Skin epidermis (tissue), 12 donors: Measurements from ENCODE around the gene AATK.
"Not testable (repeated sequence)": the region's sequence is repeated elsewhere in the genome, so short reads cannot be mapped to it uniquely, and the experiment has no call there.

Experiments
- H3K27ac ChIP-seq, 21 experiments: fragments of 200-600 bp; sonication (generic) in 11 of 21; one replicate each; pipeline ENCODE4 v1.5.0; 2020; ENCODE audit warnings: mild to moderate bottlenecking in 3 of 21, inconsistent platforms in 2 of 21, moderate library complexity in 2 of 21
- H3K4me3 ChIP-seq, 7 experiments: fragments of 200-600 bp; sonication (generic) in 2 of 7; one replicate each; pipeline ENCODE4 v1.5.0; 2020; ENCODE audit warnings: inconsistent platforms in 2 of 7, mild to moderate bottlenecking in 2 of 7, moderate library complexity in 1 of 7

Gene AATK

GRCh38 chr17:81153340-81153803 is 12.6 kb downstream of the AATK start:
- Histone ChIP-seq H3K27ac (peak overlapping the region in 1 of 21 experiments; percentile 31), H3K4me3 (no peak overlapping the region)

- peak overlapping the region in 1 of 21 experiments; percentile 10 for H3K27ac ChIP-seq
- H3K4me3 ChIP-seq, result no peak overlapping the region
Measured at GRCh38 chr17:81152288-81152828, 13.7 kb downstream of the AATK start.

GRCh38 chr17:81151278-81151677 is 14.7 kb downstream of the AATK start:
- Histone ChIP-seq H3K27ac (peak overlapping the region in 1 of 21 experiments; percentile 34), H3K4me3 (no peak overlapping the region)

GRCh38 chr17:81150377-81151077 is 15.5 kb downstream of the AATK start:
- no peak overlapping the region for H3K4me3 ChIP-seq
- H3K27ac ChIP-seq, result peak overlapping the region in 5 of 21 experiments; percentile 1 to 51 (median 34)

- Histone ChIP-seq H3K4me3 (no peak overlapping the region), H3K27ac (peak overlapping the region in 1 of 21 experiments; percentile 51)
Measured at GRCh38 chr17:81148986-81149533, 17.0 kb downstream of the AATK start.

GRCh38 chr17:81148571-81148970 is 17.4 kb downstream of the AATK start:
- Histone ChIP-seq H3K27ac (no peak overlapping the region), H3K4me3 (no peak overlapping the region)

- H3K4me3 ChIP-seq, result no peak overlapping the region
Measured at GRCh38 chr17:81147701-81148100, 18.3 kb downstream of the AATK start.

GRCh38 chr17:81146208-81146607 is 19.8 kb downstream of the AATK start:
- not testable (repeated sequence) for H3K27ac ChIP-seq, H3K4me3 ChIP-seq

More at GRCh38 chr17:81147701-81148100, 18.3 kb downstream of the AATK start:
- no peak overlapping the region for H3K27ac ChIP-seq

- H3K27ac ChIP-seq, result no peak overlapping the region
Measured at GRCh38 chr17:81144423-81144781, 21.6 kb downstream of the AATK start.

GRCh38 chr17:81143717-81144422 is 22.2 kb downstream of the AATK start:
- no peak overlapping the region for H3K27ac ChIP-seq
- no peak overlapping the region for H3K4me3 ChIP-seq

More at GRCh38 chr17:81144423-81144781, 21.6 kb downstream of the AATK start:
- H3K4me3 ChIP-seq, result no peak overlapping the region

- no peak overlapping the region for H3K4me3 ChIP-seq
- no peak overlapping the region for H3K27ac ChIP-seq
Measured at GRCh38 chr17:81143200-81143527, 22.9 kb downstream of the AATK start.

- Histone ChIP-seq H3K27ac (no peak overlapping the region), H3K4me3 (no peak overlapping the region)
Measured at GRCh38 chr17:81142301-81143199, 23.5 kb downstream of the AATK start.

GRCh38 chr17:81140695-81141094 is 25.3 kb downstream of the AATK start:
- H3K27ac ChIP-seq, result no peak overlapping the region

GRCh38 chr17:81140018-81140417 is 26.0 kb downstream of the AATK start:
- no peak overlapping the region for H3K4me3 ChIP-seq
- no peak overlapping the region for H3K27ac ChIP-seq

More at GRCh38 chr17:81140695-81141094, 25.3 kb downstream of the AATK start:
- no peak overlapping the region for H3K4me3 ChIP-seq

- Histone ChIP-seq H3K4me3 (no peak overlapping the region), H3K27ac (no peak overlapping the region)
Measured at GRCh38 chr17:81139428-81139827, 26.6 kb downstream of the AATK start.

- Histone ChIP-seq H3K27ac (no peak overlapping the region), H3K4me3 (no peak overlapping the region)
Measured at GRCh38 chr17:81138500-81138899, 27.5 kb downstream of the AATK start.

GRCh38 chr17:81138083-81138482 is 27.9 kb downstream of the AATK start:
- Histone ChIP-seq H3K4me3 (no peak overlapping the region), H3K27ac (no peak overlapping the region)

GRCh38 chr17:81137248-81137647 is 28.8 kb downstream of the AATK start:
- Histone ChIP-seq H3K27ac (no peak overlapping the region), H3K4me3 (no peak overlapping the region)

- no peak overlapping the region for H3K4me3 ChIP-seq
Measured at GRCh38 chr17:81136366-81136765, 29.7 kb downstream of the AATK start.

More at GRCh38 chr17:81136366-81136765, 29.7 kb downstream of the AATK start:
- H3K27ac ChIP-seq, result no peak overlapping the region
